OCI-LY1 (cell line): ENCODE measurements around the gene CAMK2D.

ENCODE experiments used
- CTCF ChIP-seq: fragments of 200-600 bp; sonication (generic), shearing (Covaris generic); IDR thresholded peaks from 2 replicates; pipeline ENCODE4 v1.5.1; 2017; ENCODE audit warnings: mild to moderate bottlenecking, antibody characterized with exemption, low read length, moderate library complexity, mixed read lengths
- EZH2 ChIP-seq: fragments of 200-600 bp; sonication (generic), shearing (Covaris generic); IDR thresholded peaks from 2 replicates; pipeline ENCODE4 v1.8.0; 2017; ENCODE audit warnings: borderline replicate concordance, mixed run types, mild to moderate bottlenecking, antibody characterized with exemption, low read length, moderate library complexity, mixed read lengths

- TF ChIP-seq CTCF (no peak), EZH2 (no peak)
Observed at GRCh38 chr4:113541933-113542332, 219.6 kb downstream of the CAMK2D start.
